Activated CD4-positive, CD25-positive, alpha-beta regulatory T cell (primary cell): Measurements from ENCODE around the gene ARL5B.
"Not testable (repeated sequence)": the region's sequence is repeated elsewhere in the genome, so short reads cannot be mapped to it uniquely, and the experiment has no call there.

ENCODE experiments used
- DNase-seq, 4 experiments: peaks; one replicate each; lab custom pipeline; 2025; lab: John Stamatoyannopoulos, UW

ARL5B gene, protein sequence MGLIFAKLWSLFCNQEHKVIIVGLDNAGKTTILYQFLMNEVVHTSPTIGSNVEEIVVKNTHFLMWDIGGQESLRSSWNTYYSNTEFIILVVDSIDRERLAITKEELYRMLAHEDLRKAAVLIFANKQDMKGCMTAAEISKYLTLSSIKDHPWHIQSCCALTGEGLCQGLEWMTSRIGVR

DNA sequence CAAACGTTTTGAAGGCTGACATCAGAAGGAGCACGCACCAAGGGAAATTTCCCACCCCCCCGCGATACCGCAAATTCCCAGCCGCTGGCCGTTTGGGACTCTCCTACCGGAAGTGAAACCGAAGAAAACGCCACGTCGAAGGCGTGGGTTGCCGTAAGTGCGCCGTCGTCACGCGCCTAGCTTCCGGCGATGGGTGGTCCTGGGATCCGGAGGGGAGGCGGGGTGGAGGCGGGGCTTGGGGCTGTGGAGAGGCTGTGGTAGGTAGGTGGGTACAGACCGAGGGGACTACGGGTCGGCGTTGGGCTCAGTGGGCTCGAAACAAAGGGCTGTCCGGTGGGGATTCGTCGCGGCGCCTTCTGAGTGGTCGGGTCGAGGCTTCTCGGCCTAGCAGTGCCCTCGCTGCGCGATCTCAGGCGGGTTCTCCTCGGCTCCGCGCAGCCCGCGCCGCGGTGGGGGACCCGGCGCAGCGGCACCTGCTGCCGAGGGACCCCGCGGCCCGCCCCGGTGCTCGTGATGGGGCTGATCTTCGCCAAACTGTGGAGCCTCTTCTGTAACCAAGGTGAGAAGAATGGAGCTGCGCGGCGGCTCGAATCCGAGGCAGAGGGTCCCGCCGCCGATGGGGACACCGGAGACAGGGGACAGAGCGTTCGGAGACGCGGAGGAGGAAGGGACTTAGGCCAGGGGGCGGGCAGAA, at the start of gene ARL5B:
TSS of gene ARL5B (plus strand) at position 307 of the 694 bp plus-strand sequence. CDS start at position 514, 207 bp downstream.
- peak; percentile 86 to 92 (median 90) for DNase-seq

GRCh38 chr10:18610517-18610916, 48.7 kb upstream of the ARL5B start:
- DNase-seq: no peak

- no peak for DNase-seq
Observed at GRCh38 chr10:18611168-18611567, 48.1 kb upstream of the ARL5B start.

- no peak for DNase-seq
Observed at GRCh38 chr10:18615618-18616017, 43.6 kb upstream of the ARL5B start.

DNA sequence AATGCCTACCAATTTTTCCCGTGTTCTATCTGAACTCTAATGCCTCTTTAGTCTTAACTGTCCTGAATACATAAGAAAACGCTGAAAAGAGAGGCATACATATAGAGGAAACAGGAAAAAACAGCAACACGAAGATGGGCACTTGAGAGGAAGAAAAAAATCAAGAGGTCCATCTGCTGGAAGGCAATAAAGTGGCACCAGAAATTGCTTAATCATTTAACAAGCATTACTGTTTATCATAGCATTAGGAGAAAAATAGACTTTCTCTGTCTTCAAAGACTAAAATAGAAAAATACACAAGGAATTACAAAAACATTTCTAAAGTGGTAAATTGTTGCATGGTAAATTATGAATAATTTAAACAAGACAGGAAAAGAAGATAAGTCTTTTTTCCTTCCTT, 42.9 kb upstream of the ARL5B start:
- DNase-seq: no peak

- DNase-seq: no peak
Observed at GRCh38 chr10:18619016-18619415, 40.2 kb upstream of the ARL5B start.

- DNase-seq: no peak
Observed at GRCh38 chr10:18620856-18621255, 38.4 kb upstream of the ARL5B start.

DNA sequence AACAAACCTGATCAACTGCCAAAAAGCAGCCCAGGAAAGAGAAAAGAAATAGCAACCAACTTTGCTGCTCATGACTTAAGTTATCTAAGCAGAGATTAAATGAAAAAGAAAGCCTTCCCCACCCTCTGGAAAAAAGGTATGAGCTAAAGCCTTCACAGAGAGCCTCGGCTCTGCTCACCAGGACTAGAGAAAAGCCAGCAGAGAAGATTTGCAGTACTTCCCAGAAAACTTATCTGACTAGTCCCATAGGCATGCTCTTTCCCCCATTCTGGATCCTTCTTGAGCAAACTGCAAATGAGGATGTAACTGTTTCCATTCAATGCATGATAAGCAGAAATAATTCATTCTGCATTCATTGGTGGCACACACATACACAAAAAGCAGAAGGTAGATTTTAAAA, 35.6 kb upstream of the ARL5B start:
- not testable (repeated sequence) for DNase-seq

GRCh38 chr10:18625886-18626285, 33.3 kb upstream of the ARL5B start:
- no peak for DNase-seq

DNA sequence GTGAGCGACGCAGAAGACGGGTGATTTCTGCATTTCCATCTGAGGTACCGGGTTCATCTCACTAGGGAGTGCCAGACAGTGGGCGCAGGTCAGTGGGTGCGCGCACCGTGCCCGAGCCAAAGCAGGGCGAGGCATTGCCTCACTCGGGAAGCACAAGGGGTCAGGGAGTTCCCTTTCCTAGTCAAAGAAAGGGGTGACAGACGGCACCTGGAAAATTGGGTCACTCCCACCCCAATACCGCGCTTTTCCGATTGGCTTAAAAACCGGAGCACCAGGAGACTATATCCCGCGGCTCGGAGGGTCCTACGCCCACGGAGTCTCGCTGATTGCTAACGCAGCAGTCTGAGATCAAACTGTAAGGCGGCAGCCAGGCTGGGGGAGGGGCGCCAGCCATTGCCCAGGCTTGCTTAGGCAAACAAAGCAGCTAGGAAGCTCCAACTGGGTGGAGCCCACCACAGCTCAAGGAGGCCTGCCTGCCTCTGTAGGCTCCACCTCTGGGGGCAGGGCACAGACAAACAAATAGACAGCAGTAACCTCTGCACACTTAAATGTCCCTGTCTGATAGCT, 31.7 kb upstream of the ARL5B start:
- peak in 3 of 4 experiments; percentile 19 to 46 (median 24) for DNase-seq

DNA sequence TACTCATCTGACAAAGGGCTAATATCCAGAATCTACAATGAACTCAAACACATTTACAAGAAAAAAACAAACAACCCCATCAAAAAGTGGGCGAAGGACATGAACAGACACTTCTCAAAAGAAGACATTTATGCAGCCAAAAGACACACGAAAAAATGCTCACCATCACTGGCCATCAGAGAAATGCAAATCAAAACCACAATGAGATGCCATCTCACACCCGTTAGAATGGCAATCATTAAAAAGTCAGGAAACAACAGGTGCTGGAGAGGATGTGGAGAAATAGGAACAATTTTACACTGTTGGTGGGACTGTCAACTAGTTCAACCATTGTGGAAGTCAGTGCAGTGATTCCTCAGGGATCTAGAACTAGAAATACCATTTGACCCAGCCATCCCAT, 26.7 kb upstream of the ARL5B start:
- DNase-seq: not testable (repeated sequence)

- no peak for DNase-seq
Observed at GRCh38 chr10:18635995-18636394, 23.2 kb upstream of the ARL5B start.

DNA sequence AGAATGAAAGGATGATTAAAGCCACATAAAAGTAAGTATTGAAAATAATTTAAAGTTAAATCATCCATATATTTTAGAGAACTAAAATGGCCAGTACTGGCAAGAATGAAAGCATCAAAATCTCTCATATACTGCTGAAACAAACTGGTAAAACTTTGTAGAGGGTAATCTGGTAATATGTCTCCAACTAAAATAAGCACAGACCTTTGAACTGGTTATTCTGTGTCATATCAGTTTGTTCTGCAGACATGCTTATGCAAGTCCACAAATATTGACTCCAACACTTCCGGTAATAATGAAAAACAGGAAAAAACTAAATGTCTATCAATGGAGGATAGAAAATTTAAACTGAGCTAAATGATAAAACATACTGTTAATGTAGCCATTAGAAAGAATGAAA, 21.8 kb upstream of the ARL5B start:
- DNase-seq: not testable (repeated sequence)

- DNase-seq: not testable (repeated sequence)
Observed at GRCh38 chr10:18639719-18640118, 19.5 kb upstream of the ARL5B start.

GRCh38 chr10:18647151-18647550, 12.1 kb upstream of the ARL5B start:
- no peak for DNase-seq

DNA sequence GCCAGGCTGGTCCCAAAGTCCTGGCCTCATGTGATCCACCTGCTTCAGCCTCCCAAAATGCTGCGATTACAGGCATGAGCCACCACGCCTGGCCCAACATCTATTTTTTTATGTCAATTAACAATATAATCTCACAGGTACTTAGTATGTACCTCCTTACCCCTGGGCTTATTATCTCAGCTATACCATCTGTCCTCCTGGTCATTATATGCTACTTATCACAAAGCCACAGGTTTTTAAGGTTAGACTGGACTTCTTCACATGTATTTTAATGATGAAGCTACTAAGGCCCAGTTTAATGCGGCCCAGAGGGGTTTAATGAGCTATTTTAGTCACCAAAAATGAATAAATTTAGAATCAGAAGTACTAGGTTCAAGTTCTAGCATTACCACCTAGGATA, 11.3 kb upstream of the ARL5B start:
- no peak for DNase-seq

DNA sequence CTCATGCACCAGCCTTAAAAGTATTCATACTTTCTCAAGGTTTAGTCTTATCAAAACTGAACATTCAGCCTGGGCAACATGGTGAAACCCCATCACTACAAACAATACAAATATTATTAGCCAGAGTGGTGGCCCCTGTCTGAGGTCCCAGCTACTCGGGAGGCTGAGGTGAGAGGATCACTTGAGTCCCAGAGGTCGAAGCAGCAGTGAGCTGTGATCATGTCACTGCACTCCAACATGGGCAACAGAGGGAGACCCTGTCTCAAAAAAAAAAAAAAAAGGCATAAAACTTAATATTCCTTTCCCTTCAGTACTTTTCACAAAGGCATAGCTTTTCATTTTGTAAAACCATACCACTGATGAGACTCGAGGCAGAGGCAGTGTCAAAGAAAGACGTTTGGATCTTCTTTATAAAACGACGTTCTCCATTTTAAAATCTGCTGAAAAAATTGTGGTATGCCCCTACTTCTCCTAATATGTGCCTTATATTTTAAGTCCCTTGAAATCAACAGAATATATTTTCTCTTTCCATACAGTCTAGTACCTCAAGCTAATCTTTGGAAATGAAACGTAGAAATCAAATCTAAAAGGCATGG, 9.8 kb upstream of the ARL5B start:
- no peak for DNase-seq

DNA sequence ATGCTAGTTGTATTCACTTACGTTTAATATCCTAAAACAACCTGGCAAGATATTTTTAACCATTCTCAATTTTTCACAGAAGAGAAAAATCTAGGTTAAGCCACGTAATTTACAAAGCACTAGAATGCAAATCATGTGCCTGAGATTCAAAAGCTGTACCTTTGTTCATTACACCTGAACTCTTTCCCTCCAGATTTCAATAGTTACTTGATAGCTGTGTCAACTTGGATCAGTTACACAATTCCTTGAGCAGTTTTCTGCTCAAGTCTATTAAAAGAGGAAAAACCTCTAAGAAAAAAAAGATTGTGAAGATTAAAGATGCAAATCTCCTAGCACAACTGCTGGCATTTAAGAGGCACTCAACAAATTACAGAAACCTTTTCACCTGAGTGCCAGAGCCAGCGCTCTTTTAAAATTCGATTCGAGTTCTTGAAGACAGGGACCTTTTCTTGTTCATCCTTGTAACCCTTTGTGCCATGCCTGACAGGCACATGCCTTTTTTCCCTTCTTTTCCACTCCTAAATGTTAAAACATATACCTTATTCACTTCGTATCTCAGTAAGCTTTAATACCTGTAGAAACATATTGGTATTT, 8.7 kb upstream of the ARL5B start:
- no peak for DNase-seq

DNA sequence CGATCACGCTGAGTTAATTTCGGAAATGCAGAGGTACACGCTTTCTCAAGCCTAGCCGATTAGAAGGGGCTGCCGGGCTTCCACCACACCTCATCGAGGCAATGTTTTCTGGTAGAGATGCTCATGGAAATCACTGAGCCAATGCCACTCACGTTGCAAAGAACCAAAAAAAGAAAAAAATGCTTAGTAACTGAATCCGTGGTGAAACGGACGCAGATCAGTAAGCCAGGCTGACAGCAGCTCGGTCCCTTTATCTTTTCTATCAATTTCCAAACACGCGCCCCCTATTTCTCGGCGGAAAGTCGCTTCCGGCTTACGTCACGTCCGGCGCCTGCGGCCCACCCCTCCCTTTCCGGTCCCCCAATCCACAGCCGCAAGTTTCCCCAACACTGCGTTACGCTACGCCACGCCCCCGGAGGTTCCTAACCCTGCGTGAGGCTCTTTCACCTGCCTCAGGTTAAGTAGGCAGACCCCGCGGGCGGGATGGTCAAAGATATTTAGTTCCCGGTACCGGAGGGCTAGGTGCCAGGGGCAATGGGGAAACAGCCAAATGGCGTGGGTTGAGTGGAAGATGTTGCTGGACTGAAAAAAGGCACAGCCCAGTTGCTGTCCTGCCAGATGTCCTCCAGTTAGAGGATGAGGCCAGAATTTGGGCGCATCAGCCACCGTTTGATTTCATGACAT, 7.8 kb upstream of the ARL5B start, which contains the start of gene NSUN6:
TSS of gene NSUN6 (minus strand) at position 264 of the 684 bp plus-strand sequence. CDS start 384 bp downstream, outside the sequence.
- DNase-seq: peak; percentile 81 to 88 (median 84)

DNA sequence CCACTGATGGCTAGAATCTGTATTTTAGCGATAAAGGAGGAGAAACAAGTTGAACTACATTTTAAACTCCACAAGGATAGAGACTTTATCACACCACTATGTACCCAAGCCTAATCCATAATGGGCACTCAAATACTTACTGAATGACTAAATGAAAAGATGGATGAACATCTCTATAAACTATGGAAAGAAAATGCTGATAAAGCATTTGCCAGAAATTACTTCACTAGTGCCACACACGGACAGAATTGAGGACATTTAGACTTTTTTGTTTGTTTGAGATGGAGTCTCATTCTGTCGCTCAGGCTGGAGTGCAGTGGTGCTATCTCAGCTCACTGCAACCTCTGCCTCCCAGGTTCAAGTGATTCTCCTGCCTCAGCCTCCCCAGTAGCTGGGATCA, 6.1 kb upstream of the ARL5B start:
- no peak for DNase-seq

- no peak for DNase-seq
Observed at GRCh38 chr10:18656724-18657123, 2.5 kb upstream of the ARL5B start.
